Dermis lymphatic vessel endothelial cell (primary cell): ENCODE measurements around the gene OR2L5. TPM values are rescaled to one million over a fixed set of nuclear protein-coding genes. Genes with fewer than 3 reads are reported as not detected.

Experiments
- total RNA-seq: library from RNA; depleted of rRNA; stranded (reverse); fragments of >200 nt; gene quantifications from 2 replicates; pipeline ENCODE4 v1.2.1, GENCODE V29; 2014

Gene OR2L5, protein sequence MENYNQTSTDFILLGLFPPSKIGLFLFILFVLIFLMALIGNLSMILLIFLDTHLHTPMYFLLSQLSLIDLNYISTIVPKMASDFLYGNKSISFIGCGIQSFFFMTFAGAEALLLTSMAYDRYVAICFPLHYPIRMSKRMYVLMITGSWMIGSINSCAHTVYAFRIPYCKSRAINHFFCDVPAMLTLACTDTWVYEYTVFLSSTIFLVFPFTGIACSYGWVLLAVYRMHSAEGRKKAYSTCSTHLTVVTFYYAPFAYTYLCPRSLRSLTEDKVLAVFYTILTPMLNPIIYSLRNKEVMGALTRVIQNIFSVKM
- not detected in 2 replicates for total RNA-seq

DNA sequence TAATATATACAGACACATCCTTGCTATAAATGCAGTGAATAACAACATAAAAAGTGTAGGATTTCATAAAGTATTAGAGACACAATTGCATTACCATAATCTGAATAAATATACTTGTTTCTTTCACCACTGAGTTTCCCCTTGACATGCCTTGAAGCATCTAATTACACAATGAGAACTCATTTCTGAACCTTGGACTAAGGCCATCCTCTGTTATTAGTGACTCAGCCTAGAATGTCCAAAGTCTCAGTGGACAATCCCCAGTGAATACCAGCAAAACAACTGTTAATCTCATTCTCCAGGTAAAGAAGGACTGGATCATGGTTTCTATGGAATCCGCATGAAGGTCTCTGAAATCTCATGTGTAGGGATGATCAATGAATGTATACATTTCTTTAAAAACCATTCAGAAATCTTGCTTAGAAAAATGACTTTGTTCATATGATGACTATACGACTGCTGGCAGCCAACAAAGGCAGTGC is at the start of gene OR2L5:
Gene OR2L5 (plus strand): TSS at position 432 of the 482 bp plus-strand sequence. CDS start 8,288 bp downstream, outside the sequence.

DNA sequence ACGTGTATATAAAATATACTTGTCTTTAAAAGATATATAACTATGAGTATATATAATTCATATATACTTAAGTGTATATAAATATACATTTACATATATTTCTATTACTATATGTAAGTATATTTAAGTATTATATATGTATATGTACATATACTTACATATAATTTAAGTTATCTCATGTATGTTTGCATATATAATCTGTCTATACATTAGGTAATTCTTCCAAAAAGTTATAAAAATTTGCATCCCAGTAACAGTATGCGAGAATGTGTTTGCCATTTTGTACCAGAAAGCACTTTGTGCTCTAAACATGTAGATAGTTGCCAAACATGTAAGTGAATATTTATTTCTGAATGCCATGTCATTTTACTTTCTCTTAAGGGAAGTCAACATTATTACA is 48.5 kb upstream of the OR2L5 start, which contains the start of gene OR2AK2:
Gene OR2AK2 (plus strand): TSS at position 301 of the 400 bp plus-strand sequence. CDS start 144 bp downstream, outside the sequence.

DNA sequence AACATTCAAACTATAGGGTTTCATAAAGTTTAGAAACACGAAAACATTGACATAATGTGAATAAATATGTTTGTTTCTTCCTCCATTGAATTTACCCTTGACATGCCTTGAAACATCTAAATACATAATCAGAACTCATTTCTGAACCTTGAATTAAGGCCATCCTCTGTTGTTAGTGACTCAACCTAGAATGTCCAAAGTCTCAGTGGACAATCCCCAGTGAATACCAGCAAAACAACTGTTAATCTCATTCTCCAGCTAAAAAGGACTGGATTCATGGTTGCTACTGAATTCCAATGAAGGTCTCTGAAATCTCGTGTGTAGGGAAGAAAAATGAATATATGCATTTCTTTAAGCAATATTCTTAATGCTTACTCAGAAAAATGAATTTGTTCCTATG is 16.3 kb downstream of the OR2L5 start, which contains the start of gene OR2L2:
Gene OR2L2 (plus strand): TSS at position 301 of the 400 bp plus-strand sequence. CDS start 8,198 bp downstream, outside the sequence.

DNA sequence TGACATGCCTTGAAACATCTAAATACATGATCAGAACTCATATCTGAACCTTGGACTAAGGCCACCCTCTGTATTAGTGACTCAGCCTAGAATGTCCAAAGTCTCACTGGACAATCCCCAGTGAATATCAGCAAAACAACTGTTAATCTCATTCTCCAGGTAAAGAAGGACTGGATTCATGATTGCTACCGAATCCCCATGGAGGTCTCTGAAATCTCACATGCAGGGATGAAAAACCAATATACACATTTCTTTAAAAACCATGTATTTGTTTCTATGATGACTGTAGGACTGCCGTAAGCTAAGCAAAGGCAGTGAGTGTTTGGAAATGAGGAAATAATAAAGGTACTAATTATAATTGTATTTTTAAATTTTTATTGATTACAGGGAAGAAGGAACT is 33.1 kb downstream of the OR2L5 start, which contains the start of gene OR2L3:
Gene OR2L3 (plus strand): TSS at position 301 of the 400 bp plus-strand sequence. CDS start 13,846 bp downstream, outside the sequence.

Other genes with a start within 250 kb of the OR2L5 start
- not detected in 2 replicates for gene OR14A16, start 189.5 kb upstream of the OR2L5 start, total RNA-seq
- not detected in 2 replicates for gene OR11L1, start 171.8 kb upstream of the OR2L5 start, total RNA-seq
- 0.33 and 0.43 TPM in 2 replicates for gene TRIM58, start 156.5 kb upstream of the OR2L5 start, total RNA-seq
- gene OR2W3, start 118.1 kb upstream of the OR2L5 start, total RNA-seq = 0.09 and 0.33 TPM in 2 replicates
- gene OR2T8, start 93.4 kb upstream of the OR2L5 start, total RNA-seq = not detected in 2 replicates
- gene OR2AJ1, start 88.8 kb upstream of the OR2L5 start, total RNA-seq = not detected in 2 replicates
- gene OR2L8, start 64.8 kb upstream of the OR2L5 start, total RNA-seq = not detected in 2 replicates
- not detected in 2 replicates for gene OR2AK2, start 48.4 kb upstream of the OR2L5 start, total RNA-seq
- gene OR2L2, start 16.4 kb downstream of the OR2L5 start, total RNA-seq = not detected in 2 replicates
- gene OR2L3, start 33.2 kb downstream of the OR2L5 start, total RNA-seq = not detected in 2 replicates
- gene OR2L13, start 81.5 kb downstream of the OR2L5 start, total RNA-seq = not detected in 2 replicates
- gene OR2M5, start 131.5 kb downstream of the OR2L5 start, total RNA-seq = not detected in 2 replicates
- not detected in 2 replicates for gene OR2M2, start 161.2 kb downstream of the OR2L5 start, total RNA-seq
- not detected in 2 replicates for gene OR2M3, start 183.6 kb downstream of the OR2L5 start, total RNA-seq
- gene OR2M4, start 217.8 kb downstream of the OR2L5 start, total RNA-seq = not detected in 2 replicates